Hematopoietic multipotent progenitor cell treated with erythropoietin and hydrocortisone succinate and interleukin-3 and kit ligand, for 8 days (in vitro differentiated cells): ENCODE results near the gene MCTP1.

Source experiments
- DNase-seq: peaks from one replicate; pipeline ENCODE4 v3.0.0-alpha.2; 2015

MCTP1 gene

GRCh38 chr5:94747371-94747770 is 537.5 kb downstream of the MCTP1 start:
- DNase-seq, result no peak

- DNase-seq, result no peak
These were observed 538.2 kb downstream of the MCTP1 start for GRCh38 chr5:94746731-94747124.

GRCh38 chr5:94745786-94746730 is 538.8 kb downstream of the MCTP1 start:
- no peak for DNase-seq

GRCh38 chr5:94744906-94745305 is 540.0 kb downstream of the MCTP1 start:
- no peak for DNase-seq

- no peak for DNase-seq
These were observed 542.0 kb downstream of the MCTP1 start for GRCh38 chr5:94742852-94743251.

GRCh38 chr5:94740286-94740685 is 544.6 kb downstream of the MCTP1 start:
- DNase-seq, result no peak

- DNase-seq, result no peak
These were observed 548.4 kb downstream of the MCTP1 start for GRCh38 chr5:94736498-94736897.

- no peak for DNase-seq
These were observed 553.4 kb downstream of the MCTP1 start for GRCh38 chr5:94731471-94731870.

GRCh38 chr5:94725142-94725541 is 559.8 kb downstream of the MCTP1 start:
- no peak for DNase-seq

DNA sequence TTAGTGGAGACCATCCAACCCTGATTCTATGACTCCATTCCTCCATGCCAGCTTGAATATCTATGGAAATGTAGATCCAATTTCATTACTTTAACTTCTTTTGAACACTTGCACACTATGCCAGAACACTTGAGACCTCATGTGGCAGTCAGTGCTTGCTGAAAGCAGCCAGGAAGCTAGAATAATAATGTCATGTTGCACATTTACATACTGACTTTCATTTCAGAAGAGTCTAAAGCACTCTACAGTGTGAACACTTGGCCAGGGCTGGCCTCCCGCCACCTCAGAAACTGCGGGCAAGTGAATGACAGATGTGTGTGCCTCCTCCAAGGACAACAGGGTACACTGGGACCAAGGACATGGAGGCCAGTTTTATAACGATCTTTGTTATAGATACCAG is 569.1 kb downstream of the MCTP1 start:
- DNase-seq, result no peak

- no peak for DNase-seq
These were observed 573.1 kb downstream of the MCTP1 start for GRCh38 chr5:94711785-94712184.

DNA sequence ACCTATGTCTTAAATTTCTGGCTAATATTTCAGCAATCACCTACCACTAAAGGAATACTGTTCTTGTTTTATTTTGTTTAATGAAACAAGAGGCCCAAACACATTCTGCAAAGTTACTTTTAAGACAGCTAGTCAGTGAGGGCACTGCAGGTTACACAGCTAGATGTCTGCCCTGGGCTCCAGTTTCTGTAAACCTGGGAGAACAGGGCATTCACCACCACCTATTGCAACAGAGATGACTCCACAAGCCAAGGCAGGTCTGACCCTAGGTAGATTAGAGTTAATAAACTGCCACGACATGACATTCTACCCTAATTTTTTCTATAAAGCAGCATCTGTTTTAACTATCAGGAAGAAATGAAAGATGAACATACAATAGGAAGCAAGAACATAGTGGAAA is 575.6 kb downstream of the MCTP1 start:
- no peak for DNase-seq

DNA sequence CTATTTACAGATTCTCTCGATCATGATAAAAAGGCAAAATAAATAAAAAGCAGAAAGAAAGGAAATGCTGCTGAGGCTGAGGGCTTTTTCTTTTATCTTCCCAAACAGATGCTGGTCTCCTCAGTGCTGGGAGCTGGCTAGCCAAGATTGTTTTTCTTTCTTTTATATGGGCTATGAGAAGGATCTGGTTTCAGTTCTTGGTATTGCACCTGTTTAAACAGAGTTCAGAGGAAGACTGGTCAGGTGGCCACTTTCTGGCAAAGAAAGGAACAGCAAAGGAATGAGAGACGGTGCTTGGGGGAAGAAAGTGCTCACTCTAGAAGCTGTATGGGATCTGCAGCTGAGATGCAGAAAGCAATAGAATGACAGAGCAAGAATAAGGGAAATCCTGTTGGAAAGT is 577.5 kb downstream of the MCTP1 start:
- no peak for DNase-seq

DNA sequence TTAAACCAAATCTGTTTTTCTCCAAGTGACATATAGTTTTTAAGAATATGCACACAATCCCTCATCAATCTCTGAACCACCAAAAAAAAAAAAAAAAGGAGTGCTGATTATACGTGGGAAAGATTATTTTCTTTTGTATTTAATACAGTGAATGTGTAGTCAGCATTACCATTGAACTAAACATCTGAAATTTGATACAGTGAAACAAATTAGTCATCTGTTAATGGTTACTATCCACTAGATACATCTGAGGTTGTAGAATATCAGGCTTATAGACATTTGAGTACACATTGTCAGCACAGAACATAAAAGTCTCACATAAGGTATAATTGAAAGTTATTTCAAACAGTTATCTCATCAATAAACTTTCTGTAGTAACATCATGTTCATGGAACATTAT is 579.5 kb downstream of the MCTP1 start:
- DNase-seq, result no peak

- DNase-seq, result no peak
These were observed 582.2 kb downstream of the MCTP1 start for GRCh38 chr5:94702729-94703128.

DNA sequence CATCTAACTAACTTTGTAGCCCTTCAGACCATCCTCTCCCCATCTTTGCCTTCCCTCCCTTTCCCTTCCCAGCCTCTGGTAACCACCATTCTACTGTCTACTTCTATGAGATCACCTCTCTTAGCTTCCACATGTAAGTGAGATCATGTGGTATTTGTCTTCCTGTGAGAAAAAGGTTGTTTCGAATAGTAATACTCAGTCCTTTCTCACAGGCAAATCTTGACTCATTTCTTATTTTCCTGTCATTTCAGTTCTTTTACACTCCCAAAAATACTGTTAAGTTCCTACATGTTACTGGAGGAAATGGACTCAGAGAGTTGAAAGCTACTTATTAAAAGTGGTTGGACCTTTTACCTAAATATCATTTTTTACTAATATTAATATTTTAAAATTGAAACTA is 584.3 kb downstream of the MCTP1 start:
- DNase-seq, result no peak

DNA sequence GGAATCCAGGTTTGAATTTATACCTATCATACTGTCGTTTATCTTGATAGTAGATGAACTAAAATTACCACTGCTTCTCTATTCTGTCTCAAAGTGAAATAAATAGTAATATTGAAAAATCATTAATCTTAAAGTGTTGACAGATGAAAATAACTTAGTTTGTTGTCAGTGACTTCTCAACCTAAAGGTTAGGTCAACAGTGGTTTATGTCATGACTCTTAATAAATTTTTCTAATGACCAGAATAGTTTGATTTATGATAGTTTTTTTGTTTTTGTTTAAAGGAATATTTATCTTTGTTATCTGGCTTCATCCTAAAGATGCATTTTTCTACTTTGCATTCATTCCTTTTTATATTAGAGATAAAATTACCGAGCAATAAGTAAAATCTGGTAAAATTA is 585.3 kb downstream of the MCTP1 start:
- no peak for DNase-seq

DNA sequence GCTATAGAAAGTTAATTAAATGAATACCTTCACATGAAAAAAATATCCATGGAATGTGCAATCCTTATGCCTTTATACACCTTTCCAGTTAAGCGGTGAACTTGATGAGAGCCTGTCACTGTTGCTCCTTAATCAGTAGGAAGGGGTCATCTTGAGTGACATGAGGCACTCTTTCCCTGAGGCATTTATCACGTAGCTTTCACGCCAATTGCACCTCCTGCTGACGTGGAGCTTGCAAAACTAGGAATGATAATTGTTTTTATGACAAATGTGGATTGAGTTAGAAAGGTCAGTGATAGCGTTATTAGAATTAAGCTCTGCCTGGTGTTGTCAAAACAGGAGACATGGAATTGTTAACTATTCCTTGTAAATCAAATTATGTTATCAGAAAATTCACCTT is 586.7 kb downstream of the MCTP1 start:
- DNase-seq, result no peak

- no peak for DNase-seq
These were observed 590.2 kb downstream of the MCTP1 start for GRCh38 chr5:94694671-94695070.

- DNase-seq, result no peak
These were observed 591.0 kb downstream of the MCTP1 start for GRCh38 chr5:94693845-94694370.

- DNase-seq, result peak; percentile 71
These were observed 591.7 kb downstream of the MCTP1 start for GRCh38 chr5:94693043-94693822.

- DNase-seq, result no peak
These were observed 592.3 kb downstream of the MCTP1 start for GRCh38 chr5:94692581-94692980.

- DNase-seq, result no peak
These were observed 592.9 kb downstream of the MCTP1 start for GRCh38 chr5:94691949-94692348.

DNA sequence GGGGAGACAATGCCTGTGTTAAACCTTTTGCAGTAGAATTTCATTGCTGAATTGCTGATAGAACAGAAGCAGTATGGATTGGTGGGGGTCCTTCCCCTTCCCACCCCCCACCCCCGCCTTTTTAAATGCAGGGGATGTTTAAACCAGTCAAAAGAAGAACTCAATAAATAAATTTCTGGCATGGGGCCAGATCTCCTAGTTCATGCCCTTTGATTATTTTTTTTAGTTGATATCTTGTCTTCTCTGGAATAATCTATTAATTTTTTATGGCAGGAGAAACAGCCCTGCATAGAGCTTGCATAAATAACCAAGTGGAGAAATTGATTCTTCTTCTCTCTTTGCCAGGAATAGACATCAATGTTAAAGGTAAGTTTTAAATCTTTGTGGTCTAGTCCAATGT is 593.6 kb downstream of the MCTP1 start:
- no peak for DNase-seq
